HepG2 (cell line): Measurements from ENCODE around the gene ATP7A. TPM values are rescaled to one million over a fixed set of nuclear protein-coding genes. Genes with fewer than 3 reads are reported as not detected.

Experiments used
- ARNT2 ChIP-seq: sonication (generic); formaldehyde crosslinking; IDR thresholded peaks from 2 replicates; pipeline ENCODE4 v1.8.0; 2022; ENCODE audit warnings: mild to moderate bottlenecking, low read depth, missing genetic modification reagents, moderate library complexity
- ATF7 ChIP-seq, 2 experiments: fragments of 450-650 bp in 1 of 2; sonication (generic) in 1 of 2; formaldehyde crosslinking in 1 of 2; IDR thresholded peaks; 2 replicates each; pipeline versions ENCODE4 v1.4.0 to v1.6.1; 2016 to 2020; ENCODE audit warnings: antibody characterized with exemption in 1 of 2, mild to moderate bottlenecking in 1 of 2, missing genetic modification reagents in 1 of 2
- CBX5 ChIP-seq: sonication (generic); formaldehyde crosslinking; IDR thresholded peaks from 2 replicates; pipeline ENCODE4 v1.4.0; 2020; ENCODE audit warnings: missing genetic modification reagents, borderline replicate concordance
- CHD2 ChIP-seq: IDR thresholded peaks from 2 replicates; pipeline ENCODE4 v1.6.1; 2011; ENCODE audit warnings: low read depth, low read length, improper control_type of control experiment
- FOXA1 ChIP-seq, 2 experiments: fragments of 450-650 bp in 1 of 2; sonication (generic) in 1 of 2; formaldehyde crosslinking in 1 of 2; IDR thresholded peaks; 2 replicates each; pipeline versions ENCODE4 v1.4.0 to v1.6.1; 2016 to 2020; ENCODE audit warnings: missing genetic modification reagents in 1 of 2
- FOXA3 ChIP-seq: IDR thresholded peaks from 2 replicates; pipeline ENCODE4 v1.6.1; 2016; ENCODE audit warnings: missing genetic modification reagents, missing compliant biosample characterization
- HOXA7 ChIP-seq: sonication (generic); formaldehyde crosslinking; IDR thresholded peaks from 2 replicates; pipeline ENCODE4 v1.8.1; 2022; ENCODE audit warnings: mild to moderate bottlenecking, missing genetic modification reagents, moderate library complexity
- MEIS1 ChIP-seq: sonication (generic); formaldehyde crosslinking; IDR thresholded peaks from 2 replicates; pipeline ENCODE4 v1.9.0; 2021; ENCODE audit warnings: mild to moderate bottlenecking, missing genetic modification reagents, moderate library complexity, borderline replicate concordance
- MYC ChIP-seq: sonication (generic); formaldehyde crosslinking; IDR thresholded peaks from 2 replicates; pipeline ENCODE4 v1.9.0; 2021; ENCODE audit warnings: missing genetic modification reagents, borderline replicate concordance
- PHF20 ChIP-seq: sonication (generic); formaldehyde crosslinking; IDR thresholded peaks from 2 replicates; pipeline ENCODE4 v1.5.0; 2020; ENCODE audit warnings: mild to moderate bottlenecking, missing genetic modification reagents
- PHF8 ChIP-seq: sonication (generic); formaldehyde crosslinking; IDR thresholded peaks from 2 replicates; pipeline ENCODE4 v1.5.0; 2020; ENCODE audit warnings: missing genetic modification reagents
- POLR2AphosphoS5 ChIP-seq: IDR thresholded peaks from 2 replicates; pipeline ENCODE4 v1.6.1; 2012; ENCODE audit warnings: low read depth, low read length
- POLR2G ChIP-seq: fragments of 200-400 bp; formaldehyde crosslinking; IDR thresholded peaks from 2 replicates; pipeline ENCODE4 v1.6.1; 2018; ENCODE audit warnings: mild to moderate bottlenecking, low read depth, low read length, moderate library complexity
- SAP130 ChIP-seq: IDR thresholded peaks from 2 replicates; pipeline ENCODE4 v1.6.1; 2016; ENCODE audit warnings: low read depth
- SSRP1 ChIP-seq: IDR thresholded peaks from 2 replicates; pipeline ENCODE4 v1.6.1; 2016; ENCODE audit warnings: control low read depth
- TBP ChIP-seq: sonication (generic); formaldehyde crosslinking; IDR thresholded peaks from 2 replicates; pipeline ENCODE4 v1.5.0; 2020; ENCODE audit warnings: missing genetic modification reagents
- TMF1 ChIP-seq: sonication (generic); formaldehyde crosslinking; IDR thresholded peaks from 2 replicates; pipeline ENCODE4 v1.8.1; 2022; ENCODE audit warnings: low read depth, missing genetic modification reagents
- UBTF ChIP-seq: sonication (generic); formaldehyde crosslinking; IDR thresholded peaks from 2 replicates; pipeline ENCODE4 v1.4.0; 2020; ENCODE audit warnings: mild to moderate bottlenecking, missing genetic modification reagents
- ZBTB42 ChIP-seq: sonication (generic); formaldehyde crosslinking; IDR thresholded peaks from 2 replicates; pipeline ENCODE4 v1.5.0; 2020; ENCODE audit warnings: mild to moderate bottlenecking, missing genetic modification reagents
- ZFY ChIP-seq: sonication (generic); formaldehyde crosslinking; IDR thresholded peaks from 2 replicates; pipeline ENCODE4 v1.4.0; 2020; ENCODE audit warnings: missing genetic modification reagents
- ZNF281 ChIP-seq: sonication (generic); formaldehyde crosslinking; IDR thresholded peaks from 2 replicates; pipeline ENCODE4 v1.4.0; 2020; ENCODE audit warnings: missing genetic modification reagents, borderline replicate concordance
- ZNF343 ChIP-seq: sonication (generic); formaldehyde crosslinking; IDR thresholded peaks from 2 replicates; pipeline ENCODE4 v1.4.0; 2020; ENCODE audit warnings: mild to moderate bottlenecking, missing genetic modification reagents
- ZNF746 ChIP-seq: sonication (generic); formaldehyde crosslinking; IDR thresholded peaks from 2 replicates; pipeline ENCODE4 v1.8.0; 2022; ENCODE audit warnings: mild to moderate bottlenecking, missing genetic modification reagents
- ZSCAN22 ChIP-seq: sonication (generic); formaldehyde crosslinking; IDR thresholded peaks from 2 replicates; pipeline ENCODE4 v1.4.0; 2020; ENCODE audit warnings: mild to moderate bottlenecking, missing genetic modification reagents
- polyA plus RNA-seq, 8 experiments: library from polyadenylated mRNA; depleted of rRNA in 3 of 8; stranded (reverse) in 7 of 8; unstranded in 1 of 8; fragments of >200 nt; fragmentation: Illumina TruSeq in 4 of 8; extraction: Trizol in 4 of 8; gene quantifications; 2 replicates each; pipeline versions ENCODE4 v1.2.1 to v1.2.3, GENCODE V29; 2011 to 2016; ENCODE audit warnings: low read depth in 4 of 8, missing spikeins in 1 of 8, mixed read lengths in 1 of 8; ENCODE audit not compliant: insufficient read depth in 1 of 8
- total RNA-seq, 5 experiments: library from RNA; depleted of rRNA; stranded (reverse); fragments of >200 nt; fragmentation: Illumina TruSeq; extraction: Trizol; gene quantifications; 2 replicates each; pipeline ENCODE4 v1.2.3, GENCODE V29; 2016; ENCODE audit warnings: low read depth in 1 of 5
- TF ChIP-seq, protein P1 (sequence below): sonication (generic); formaldehyde crosslinking; IDR thresholded peaks from 2 replicates; pipeline ENCODE4 v1.4.0; 2020; ENCODE audit warnings: mild to moderate bottlenecking, low read depth, missing genetic modification reagents

The ATP7A gene
- total and polyA plus RNA-seq, 2 of the 13 experiments (the other 11 are each of a cell fraction or from before 2014, with no cell fraction given), result 1.7 to 4.7 TPM

- TF ChIP-seq, protein P1, sequence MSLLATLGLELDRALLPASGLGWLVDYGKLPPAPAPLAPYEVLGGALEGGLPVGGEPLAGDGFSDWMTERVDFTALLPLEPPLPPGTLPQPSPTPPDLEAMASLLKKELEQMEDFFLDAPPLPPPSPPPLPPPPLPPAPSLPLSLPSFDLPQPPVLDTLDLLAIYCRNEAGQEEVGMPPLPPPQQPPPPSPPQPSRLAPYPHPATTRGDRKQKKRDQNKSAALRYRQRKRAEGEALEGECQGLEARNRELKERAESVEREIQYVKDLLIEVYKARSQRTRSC (CRISPR knock-in tag), result no peak
- TF ChIP-seq ATF7 (IDR thresholded peaks at IDR 0.05) (peak; percentile 40; the same call in 1 of the 2 replicates), ATF7 (CRISPR knock-in tag; IDR thresholded peaks at IDR 0.05) (no peak), SAP130 (CRISPR knock-in tag) (peak; percentile 51), ZFY (CRISPR knock-in tag) (peak; percentile 61; the same call in 1 of the 2 replicates), ZNF343 (CRISPR knock-in tag) (no peak), SSRP1 (CRISPR knock-in tag) (no peak), MEIS1 (CRISPR knock-in tag) (no peak), HOXA7 (no peak), ZNF746 (no peak), ZBTB42 (CRISPR knock-in tag) (no peak), TMF1 (CRISPR knock-in tag) (no peak), POLR2AphosphoS5 (peak; percentile 85), CHD2 (peak; percentile 96), ZNF281 (CRISPR knock-in tag) (no peak), UBTF (CRISPR knock-in tag) (no peak), MYC (CRISPR knock-in tag) (no peak), TBP (CRISPR knock-in tag) (no peak), CBX5 (no peak), FOXA1 (IDR thresholded peaks at IDR 0.05) (no peak), FOXA1 (CRISPR knock-in tag; IDR thresholded peaks at IDR 0.05) (no peak), FOXA3 (CRISPR knock-in tag) (peak; percentile 24; the same call in 1 of the 2 replicates), ARNT2 (CRISPR knock-in tag) (no peak), ZSCAN22 (CRISPR knock-in tag) (no peak), PHF20 (CRISPR knock-in tag) (peak; percentile 33; the same call in 1 of the 2 replicates), PHF8 (CRISPR knock-in tag) (peak; percentile 46; the same call in 1 of the 2 replicates), POLR2G (peak; percentile 79)
Observed at GRCh38 chrX:77899081-77899828, 11.2 kb upstream of the ATP7A start, which contains the start of gene COX7B (continued).
